SU-DHL-6 (cell line): ENCODE measurements around the gene SLCO3A1.

Source experiments
- H2AFZ ChIP-seq: fragments of 200-600 bp; sonication (generic); 2 replicates; pipeline ENCODE4 v1.6.1; 2014; ENCODE audit warnings: low read depth, mild to moderate bottlenecking, moderate library complexity, mixed read lengths, antibody characterized with exemption, low read length; ENCODE audit not compliant: severe bottlenecking
- H3F3A ChIP-seq: fragments of 200-600 bp; shearing (Covaris generic); 2 replicates; pipeline ENCODE4 v1.6.0; 2016; ENCODE audit warnings: antibody characterized with exemption, mild to moderate bottlenecking; ENCODE audit not compliant: insufficient read depth
- H3K27ac ChIP-seq: fragments of 200-600 bp; sonication (generic); 2 replicates; pipeline ENCODE4 v1.5.1; 2016; ENCODE audit warnings: low read depth, mild to moderate bottlenecking, low read length, moderate library complexity, mixed read lengths
- H3K27me3 ChIP-seq: fragments of 200-600 bp; sonication (generic), shearing (Covaris generic); 2 replicates; pipeline ENCODE4 v1.6.0; 2014; ENCODE audit warnings: mild to moderate bottlenecking, low read length
- H3K36me3 ChIP-seq: fragments of 200-600 bp; sonication (generic); 2 replicates; pipeline ENCODE4 v1.6.1; 2014; ENCODE audit warnings: mild to moderate bottlenecking, low read length, mixed read lengths
- H3K4me2 ChIP-seq: fragments of 300-600, 200-600 bp; shearing (Covaris generic), sonication (generic); 2 replicates; pipeline ENCODE4 v1.6.0; 2014; ENCODE audit warnings: low read length, low read depth, mild to moderate bottlenecking; ENCODE audit not compliant: poor library complexity, severe bottlenecking
- H3K4me3 ChIP-seq: fragments of 200-600 bp; sonication (generic); 2 replicates; pipeline ENCODE4 v1.5.1; 2014; ENCODE audit warnings: antibody characterized with exemption, low read length, mild to moderate bottlenecking, mixed read lengths; ENCODE audit not compliant: insufficient read depth, poor library complexity, severe bottlenecking
- H3K79me2 ChIP-seq: fragments of 200-600 bp; sonication (generic); 2 replicates; pipeline ENCODE4 v1.6.1; 2014; ENCODE audit warnings: mild to moderate bottlenecking, low read length, moderate library complexity; ENCODE audit not compliant: insufficient read depth
- H3K9ac ChIP-seq: fragments of 200-600 bp; sonication (generic); 2 replicates; pipeline ENCODE4 v1.7.0; 2014; ENCODE audit warnings: mild to moderate bottlenecking, low read length
- H3K9me2 ChIP-seq: fragments of 200-600 bp; sonication (generic); replicated peaks from 2 replicates; pipeline ENCODE4 v1.6.1; 2014; ENCODE audit warnings: low read length; ENCODE audit not compliant: insufficient read depth
- H3K9me3 ChIP-seq: fragments of 200-600 bp; sonication (generic); 2 replicates; pipeline ENCODE4 v1.6.1; 2014; ENCODE audit warnings: low read length, mixed read lengths; ENCODE audit not compliant: insufficient read depth
- H4K20me1 ChIP-seq: fragments of 200-600 bp; sonication (generic); 2 replicates; pipeline ENCODE4 v1.6.1; 2014; ENCODE audit warnings: low read depth, mild to moderate bottlenecking, antibody characterized with exemption, low read length, moderate library complexity, mixed read lengths
- EZH2phosphoT487 ChIP-seq: fragments of 200-600 bp; sonication (generic), shearing (Covaris generic); conservative IDR thresholded peaks from 2 replicates; pipeline ENCODE4 v1.6.1; 2018; ENCODE audit warnings: mild to moderate bottlenecking, antibody characterized with exemption, low read length, moderate library complexity, mixed read lengths
- TF ChIP-seq, protein P1 (sequence below): fragments of 200-600 bp; sonication (generic); IDR thresholded peaks from one replicate; pipeline ENCODE4 v1.5.1; 2017; ENCODE audit warnings: antibody characterized with exemption, mild to moderate bottlenecking, low read length, moderate library complexity; ENCODE audit not compliant: insufficient read depth, poor library complexity, severe bottlenecking

Gene SLCO3A1

DNA sequence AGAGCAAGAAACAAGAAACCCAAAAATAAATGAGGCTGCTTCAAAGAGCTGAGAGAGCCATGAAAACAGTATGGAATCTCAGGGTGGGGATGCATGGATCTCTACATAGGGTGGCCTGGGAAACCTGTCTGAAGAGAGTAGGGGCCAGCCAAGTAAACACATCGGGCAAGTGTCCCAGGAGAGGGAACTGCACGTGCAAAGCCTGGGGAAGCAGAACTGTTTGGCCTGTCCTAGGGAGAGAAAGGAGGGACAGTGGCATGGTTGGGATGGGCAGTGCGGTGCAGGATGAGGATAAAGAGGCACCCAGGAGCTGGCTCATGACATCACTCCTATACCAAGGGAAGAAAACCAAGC, 271.1 kb downstream of the SLCO3A1 start:
- Histone ChIP-seq H3K9me2 (no peaks in the 10 kb centered on the region), H3K27ac (no peak overlapping the region), H2AFZ (no peak overlapping the region), H3K9me3 (no peaks in the 10 kb centered on the region), H4K20me1 (no peaks in the 10 kb centered on the region), H3K27me3 (no peaks in the 10 kb centered on the region), H3K79me2 (no peaks in the 10 kb centered on the region), H3K4me2 (no peak overlapping the region), H3F3A (no peaks in the 10 kb centered on the region), H3K4me3 (no peak overlapping the region), H3K36me3 (no peaks in the 10 kb centered on the region), H3K9ac (no peak overlapping the region)
- TF ChIP-seq, protein P1, sequence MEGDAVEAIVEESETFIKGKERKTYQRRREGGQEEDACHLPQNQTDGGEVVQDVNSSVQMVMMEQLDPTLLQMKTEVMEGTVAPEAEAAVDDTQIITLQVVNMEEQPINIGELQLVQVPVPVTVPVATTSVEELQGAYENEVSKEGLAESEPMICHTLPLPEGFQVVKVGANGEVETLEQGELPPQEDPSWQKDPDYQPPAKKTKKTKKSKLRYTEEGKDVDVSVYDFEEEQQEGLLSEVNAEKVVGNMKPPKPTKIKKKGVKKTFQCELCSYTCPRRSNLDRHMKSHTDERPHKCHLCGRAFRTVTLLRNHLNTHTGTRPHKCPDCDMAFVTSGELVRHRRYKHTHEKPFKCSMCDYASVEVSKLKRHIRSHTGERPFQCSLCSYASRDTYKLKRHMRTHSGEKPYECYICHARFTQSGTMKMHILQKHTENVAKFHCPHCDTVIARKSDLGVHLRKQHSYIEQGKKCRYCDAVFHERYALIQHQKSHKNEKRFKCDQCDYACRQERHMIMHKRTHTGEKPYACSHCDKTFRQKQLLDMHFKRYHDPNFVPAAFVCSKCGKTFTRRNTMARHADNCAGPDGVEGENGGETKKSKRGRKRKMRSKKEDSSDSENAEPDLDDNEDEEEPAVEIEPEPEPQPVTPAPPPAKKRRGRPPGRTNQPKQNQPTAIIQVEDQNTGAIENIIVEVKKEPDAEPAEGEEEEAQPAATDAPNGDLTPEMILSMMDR = no peak
- no peak for TF ChIP-seq EZH2phosphoT487

DNA sequence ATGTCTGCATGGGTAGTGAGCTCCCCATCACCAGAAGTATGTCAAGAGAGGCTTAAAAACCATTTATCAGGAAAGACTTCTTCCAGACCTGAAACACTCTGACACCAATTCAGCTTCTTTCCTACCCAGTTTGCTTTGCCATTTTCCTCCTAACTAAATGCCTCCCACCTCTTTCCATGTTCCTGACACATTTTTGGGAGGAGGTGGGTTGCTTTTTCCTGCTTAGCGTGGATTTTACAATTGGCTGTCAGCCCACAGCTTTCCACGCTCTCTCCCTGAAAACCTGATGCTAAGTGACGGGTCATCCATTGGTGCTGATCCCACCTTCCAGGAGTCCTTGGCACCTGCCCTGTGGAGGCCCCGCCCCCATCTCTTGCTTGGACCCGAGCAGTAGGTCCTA, 275.3 kb downstream of the SLCO3A1 start:
- no peaks in the 10 kb centered on the region for H4K20me1 ChIP-seq
- H2AFZ ChIP-seq = no peak overlapping the region
- no peaks in the 10 kb centered on the region for H3K79me2 ChIP-seq
- H3K36me3 ChIP-seq = no peaks in the 10 kb centered on the region
- no peaks in the 10 kb centered on the region for H3K27me3 ChIP-seq
- no peak overlapping the region for H3K27ac ChIP-seq
- TF ChIP-seq, protein P1 = no peak
- H3F3A ChIP-seq = no peaks in the 10 kb centered on the region
- no peak overlapping the region for H3K9ac ChIP-seq
- H3K4me3 ChIP-seq = no peak overlapping the region
- no peaks in the 10 kb centered on the region for H3K9me3 ChIP-seq
- H3K9me2 ChIP-seq = no peaks in the 10 kb centered on the region
- H3K4me2 ChIP-seq = no peak overlapping the region

DNA sequence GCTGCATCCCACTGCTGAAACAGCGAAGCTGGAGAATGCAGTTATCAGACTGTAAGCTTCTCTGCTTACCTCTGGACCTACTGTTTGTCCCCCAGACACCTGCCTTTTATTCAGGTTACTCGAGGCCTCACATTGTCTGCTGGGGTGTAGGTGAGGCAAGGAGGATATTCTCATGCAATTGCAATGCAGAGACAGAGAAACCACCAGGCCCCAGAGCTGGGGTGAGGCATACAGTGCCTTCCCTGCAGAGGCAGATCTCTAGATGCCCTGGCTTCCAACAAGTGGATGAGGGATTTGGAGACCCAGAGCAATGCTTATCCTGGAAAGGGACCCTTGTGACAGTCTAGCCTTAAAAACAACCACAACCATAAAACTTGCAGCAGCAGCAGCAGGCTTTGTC, 276.7 kb downstream of the SLCO3A1 start:
- no peak overlapping the region for H3K9ac ChIP-seq
- no peak overlapping the region for H2AFZ ChIP-seq
- H3K9me3 ChIP-seq = no peaks in the 10 kb centered on the region
- no peaks in the 10 kb centered on the region for H3K9me2 ChIP-seq
- no peak overlapping the region for H3K4me3 ChIP-seq
- H3K4me2 ChIP-seq = no peak overlapping the region
- H3F3A ChIP-seq = no peaks in the 10 kb centered on the region
- H4K20me1 ChIP-seq = no peaks in the 10 kb centered on the region
- TF ChIP-seq, protein P1 = no peak
- no peak for TF ChIP-seq EZH2phosphoT487
- H3K36me3 ChIP-seq = no peaks in the 10 kb centered on the region
- no peak overlapping the region for H3K27ac ChIP-seq
- H3K79me2 ChIP-seq = no peaks in the 10 kb centered on the region
- no peaks in the 10 kb centered on the region for H3K27me3 ChIP-seq

DNA sequence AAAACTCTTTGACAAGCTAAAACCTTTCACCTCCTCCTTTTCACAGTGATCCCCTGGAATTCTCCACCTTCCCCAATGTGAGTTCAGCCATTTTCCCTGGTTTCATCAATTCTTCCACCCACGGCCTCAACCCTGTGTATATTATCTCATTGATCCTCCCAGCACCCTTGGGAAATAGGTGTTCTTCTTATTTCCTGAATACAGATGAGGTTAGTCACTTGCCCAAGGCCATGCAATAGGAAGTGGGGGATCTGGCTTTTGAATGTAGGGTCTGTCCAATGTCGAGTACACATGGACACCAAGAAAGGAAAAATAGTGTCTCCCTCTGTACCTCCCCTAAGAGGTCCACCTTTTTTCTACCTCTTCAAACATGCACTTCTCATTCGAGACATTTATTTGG, 277.4 kb downstream of the SLCO3A1 start:
- H3K27me3 ChIP-seq = no peaks in the 10 kb centered on the region
- H3K9me2 ChIP-seq = no peaks in the 10 kb centered on the region
- no peak overlapping the region for H3K9ac ChIP-seq
- H2AFZ ChIP-seq = no peak overlapping the region
- no peak for TF ChIP-seq EZH2phosphoT487
- TF ChIP-seq, protein P1 = no peak
- H3K9me3 ChIP-seq = no peaks in the 10 kb centered on the region
- H4K20me1 ChIP-seq = no peaks in the 10 kb centered on the region
- H3K79me2 ChIP-seq = no peaks in the 10 kb centered on the region
- H3K4me3 ChIP-seq = no peak overlapping the region
- no peak overlapping the region for H3K27ac ChIP-seq
- no peaks in the 10 kb centered on the region for H3K36me3 ChIP-seq
- no peaks in the 10 kb centered on the region for H3F3A ChIP-seq
- no peak overlapping the region for H3K4me2 ChIP-seq
